OCI-LY1 (cell line): ENCODE results near the gene MYOF.

Experiments used
- H2AFZ ChIP-seq: fragments of 200-600 bp; sonication (generic), shearing (Covaris generic); 2 replicates; pipeline ENCODE4 v1.6.0; 2014; ENCODE audit warnings: antibody characterized with exemption, mild to moderate bottlenecking, low read length
- H3F3A ChIP-seq: fragments of 200-600 bp; sonication (generic), shearing (Covaris generic); 2 replicates; pipeline ENCODE4 v1.6.0; 2014; ENCODE audit warnings: mild to moderate bottlenecking, antibody characterized with exemption, low read length, moderate library complexity; ENCODE audit not compliant: insufficient read depth
- H3K27ac ChIP-seq: fragments of 200-600 bp; sonication (generic); 2 replicates; pipeline ENCODE4 v1.5.1; 2014; ENCODE audit warnings: low read length, mixed run types, mild to moderate bottlenecking, low read depth; ENCODE audit not compliant: poor library complexity, severe bottlenecking
- H3K27me3 ChIP-seq: fragments of 200-600 bp; sonication (generic); 2 replicates; pipeline ENCODE4 v1.6.0; 2014; ENCODE audit warnings: antibody characterized with exemption, mild to moderate bottlenecking, low read length, moderate library complexity; ENCODE audit not compliant: insufficient read depth
- H3K36me3 ChIP-seq: fragments of 200-600 bp; sonication (generic); 2 replicates; pipeline ENCODE4 v1.6.1; 2014; ENCODE audit warnings: mild to moderate bottlenecking, antibody characterized with exemption, low read length, moderate library complexity, mixed read lengths; ENCODE audit not compliant: insufficient read depth
- H3K4me1 ChIP-seq: fragments of 200-600 bp; sonication (generic); 2 replicates; pipeline ENCODE4 v1.5.1; 2014; ENCODE audit warnings: mild to moderate bottlenecking, low read length, moderate library complexity; ENCODE audit not compliant: insufficient read depth, severe bottlenecking
- H3K4me2 ChIP-seq: fragments of 200-600 bp; sonication (generic), shearing (Covaris generic); 2 replicates; pipeline ENCODE4 v1.6.1; 2014; ENCODE audit warnings: low read length
- H3K4me3 ChIP-seq: fragments of 200-600 bp; sonication (generic); 2 replicates; pipeline ENCODE4 v1.5.1; 2014; ENCODE audit warnings: low read length, low read depth, mild to moderate bottlenecking, mixed read lengths; ENCODE audit not compliant: poor library complexity, severe bottlenecking
- H3K79me2 ChIP-seq: fragments of 200-600 bp; shearing (Covaris generic); 2 replicates; pipeline ENCODE4 v1.6.1; 2016; ENCODE audit warnings: mixed run types, low read length, mixed read lengths; ENCODE audit not compliant: insufficient read depth
- H3K9ac ChIP-seq: fragments of 200-600 bp; sonication (generic), shearing (Covaris generic); 2 replicates; pipeline ENCODE4 v1.6.1; 2014; ENCODE audit warnings: mild to moderate bottlenecking, low read length, mixed read lengths
- H3K9me2 ChIP-seq: fragments of 200-600 bp; sonication (generic), shearing (Covaris generic); 2 replicates; pipeline ENCODE4 v1.6.1; 2014; ENCODE audit warnings: low read depth, mild to moderate bottlenecking, low read length, mixed read lengths
- H3K9me3 ChIP-seq: fragments of 200-600 bp; shearing (Covaris generic); 2 replicates; pipeline ENCODE4 v1.6.1; 2014; ENCODE audit warnings: low read length, mixed read lengths
- H4K20me1 ChIP-seq: fragments of 200-600 bp; sonication (generic), shearing (Covaris generic); 2 replicates; pipeline ENCODE4 v1.6.0; 2016; ENCODE audit warnings: mild to moderate bottlenecking, low read length; ENCODE audit not compliant: insufficient read depth
- CTCF ChIP-seq: fragments of 200-600 bp; sonication (generic), shearing (Covaris generic); IDR thresholded peaks from 2 replicates; pipeline ENCODE4 v1.5.1; 2017; ENCODE audit warnings: mild to moderate bottlenecking, antibody characterized with exemption, low read length, moderate library complexity, mixed read lengths
- EZH2 ChIP-seq: fragments of 200-600 bp; sonication (generic), shearing (Covaris generic); IDR thresholded peaks from 2 replicates; pipeline ENCODE4 v1.8.0; 2017; ENCODE audit warnings: borderline replicate concordance, mixed run types, mild to moderate bottlenecking, antibody characterized with exemption, low read length, moderate library complexity, mixed read lengths

The MYOF gene

GRCh38 chr10:93476756-93477155, 5.4 kb downstream of the MYOF start:
- Histone ChIP-seq H3K27me3 (no peaks in the 10 kb centered on the region), H3K9ac (no peak overlapping the region), H3K27ac (no peak overlapping the region), H2AFZ (no peak overlapping the region), H3K4me3 (no peak overlapping the region), H3K4me1 (no peaks in the 10 kb centered on the region), H3K4me2 (no peak overlapping the region), H3K36me3 (no peaks in the 10 kb centered on the region), H3K79me2 (no peaks in the 10 kb centered on the region), H4K20me1 (no peaks in the 10 kb centered on the region), H3K9me2 (no peaks in the 10 kb centered on the region), H3F3A (no peaks in the 10 kb centered on the region), H3K9me3 (no peaks in the 10 kb centered on the region)
- TF ChIP-seq CTCF (no peak), EZH2 (no peak)

- H3K4me2 ChIP-seq: no peak overlapping the region
- no peaks in the 10 kb centered on the region for H3K9me2 ChIP-seq
- H2AFZ ChIP-seq: no peak overlapping the region
- no peaks in the 10 kb centered on the region for H3K4me1 ChIP-seq
- H3K27me3 ChIP-seq: no peaks in the 10 kb centered on the region
- H3F3A ChIP-seq: no peaks in the 10 kb centered on the region
- H3K4me3 ChIP-seq: no peak overlapping the region
- H3K9me3 ChIP-seq: no peaks in the 10 kb centered on the region
- H4K20me1 ChIP-seq: no peaks in the 10 kb centered on the region
- no peak overlapping the region for H3K9ac ChIP-seq
- H3K27ac ChIP-seq: no peak overlapping the region
- no peaks in the 10 kb centered on the region for H3K36me3 ChIP-seq
- no peaks in the 10 kb centered on the region for H3K79me2 ChIP-seq
- no peak for TF ChIP-seq CTCF
- TF ChIP-seq EZH2: no peak
Measured at GRCh38 chr10:93475871-93476270, 6.3 kb downstream of the MYOF start.

- H3K36me3 ChIP-seq: no peaks in the 10 kb centered on the region
- H4K20me1 ChIP-seq: no peaks in the 10 kb centered on the region
- H3K9me3 ChIP-seq: no peaks in the 10 kb centered on the region
- no peak overlapping the region for H3K27ac ChIP-seq
- TF ChIP-seq CTCF: no peak
- TF ChIP-seq EZH2: no peak
- no peak overlapping the region for H3K4me2 ChIP-seq
- no peaks in the 10 kb centered on the region for H3K79me2 ChIP-seq
- no peak overlapping the region for H3K4me3 ChIP-seq
- no peaks in the 10 kb centered on the region for H3K27me3 ChIP-seq
- H3K4me1 ChIP-seq: no peaks in the 10 kb centered on the region
- no peak overlapping the region for H3K9ac ChIP-seq
- H2AFZ ChIP-seq: no peak overlapping the region
- no peaks in the 10 kb centered on the region for H3F3A ChIP-seq
- no peaks in the 10 kb centered on the region for H3K9me2 ChIP-seq
Measured at GRCh38 chr10:93475227-93475626, 6.9 kb downstream of the MYOF start.
